NCI-H460 (cell line): ENCODE measurements around the gene NFX1. TPM values are rescaled to one million over a fixed set of nuclear protein-coding genes. Genes with fewer than 3 reads are reported as not detected.

Source experiments
- DNase-seq: peaks from one replicate; pipeline ENCODE4 v3.0.0-alpha.2; 2016; ENCODE audit warnings: low read depth; ENCODE audit errors: extremely low read depth
- polyA plus RNA-seq: library from polyadenylated mRNA; depleted of rRNA; stranded (reverse); fragments of >200 nt; gene quantifications from 2 replicates; pipeline ENCODE4 v1.2.3, GENCODE V29; 2014; cell fraction: nucleus; rRNA removed
- total RNA-seq: library from RNA; depleted of rRNA; stranded (reverse); fragments of >200 nt; shearing (Covaris generic); gene quantifications from 2 replicates; pipeline ENCODE4 v1.2.3, GENCODE V29; 2014; rRNA removed

Gene NFX1
- total RNA-seq: 17.8 and 21.0 TPM in 2 replicates
- 23.4 and 27.7 TPM in 2 replicates for polyA plus RNA-seq

- peak; percentile 95 for DNase-seq
Measured at GRCh38 chr9:33290247-33291030, at the start of gene NFX1. TSS of gene NFX1 (plus strand) at chr9:33290516. CDS start at chr9:33290573, 57 bp downstream.

- no peak for DNase-seq
Measured at GRCh38 chr9:33241298-33241697, 49.0 kb upstream of the NFX1 start.

DNA sequence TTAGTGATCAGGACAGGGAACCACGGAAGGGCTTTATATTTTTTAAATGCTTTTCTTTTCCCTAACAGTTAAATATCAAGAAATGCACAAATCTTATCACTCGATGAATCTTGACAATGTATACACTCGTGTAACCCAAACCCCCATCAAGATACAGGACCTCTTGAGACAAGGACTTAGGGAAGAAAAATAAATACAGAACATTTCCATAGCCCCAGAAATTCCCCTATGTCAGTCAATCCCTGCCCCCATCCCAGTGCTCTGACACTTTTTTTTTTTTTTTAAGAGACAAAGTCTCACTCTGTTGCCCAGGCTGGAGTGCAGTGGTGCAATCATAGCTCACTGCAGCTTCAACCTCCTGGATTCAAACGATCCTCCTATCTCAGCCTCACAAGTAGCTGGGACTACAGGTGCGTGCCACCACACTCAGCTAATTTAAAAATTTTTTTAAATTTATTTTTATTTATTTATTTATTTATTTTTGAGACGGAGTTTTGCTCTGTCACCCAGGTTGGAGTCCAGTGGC is 47.6 kb upstream of the NFX1 start:
- no peak for DNase-seq

- DNase-seq: no peak
Measured at GRCh38 chr9:33244137-33244784, 46.1 kb upstream of the NFX1 start.

DNA sequence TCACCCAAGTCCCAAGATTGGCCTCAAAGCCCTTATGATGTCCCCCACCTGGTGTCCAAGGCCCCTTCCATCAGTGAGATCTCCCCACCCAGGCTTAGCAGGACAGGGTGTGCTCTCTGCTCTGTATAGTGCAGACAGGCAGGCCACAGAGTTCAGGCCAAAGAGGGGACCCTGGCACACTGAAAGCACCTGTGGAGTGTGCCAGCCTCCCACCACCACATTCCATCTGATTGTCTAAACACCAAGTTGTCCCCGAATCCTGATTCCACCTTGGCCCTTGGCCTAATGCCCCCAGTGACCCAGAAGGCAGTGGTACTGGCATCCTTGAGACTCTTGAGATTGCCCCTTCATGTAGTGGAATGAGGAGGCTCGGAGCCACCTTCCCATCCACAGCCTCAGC is 45.0 kb upstream of the NFX1 start:
- DNase-seq: no peak

DNA sequence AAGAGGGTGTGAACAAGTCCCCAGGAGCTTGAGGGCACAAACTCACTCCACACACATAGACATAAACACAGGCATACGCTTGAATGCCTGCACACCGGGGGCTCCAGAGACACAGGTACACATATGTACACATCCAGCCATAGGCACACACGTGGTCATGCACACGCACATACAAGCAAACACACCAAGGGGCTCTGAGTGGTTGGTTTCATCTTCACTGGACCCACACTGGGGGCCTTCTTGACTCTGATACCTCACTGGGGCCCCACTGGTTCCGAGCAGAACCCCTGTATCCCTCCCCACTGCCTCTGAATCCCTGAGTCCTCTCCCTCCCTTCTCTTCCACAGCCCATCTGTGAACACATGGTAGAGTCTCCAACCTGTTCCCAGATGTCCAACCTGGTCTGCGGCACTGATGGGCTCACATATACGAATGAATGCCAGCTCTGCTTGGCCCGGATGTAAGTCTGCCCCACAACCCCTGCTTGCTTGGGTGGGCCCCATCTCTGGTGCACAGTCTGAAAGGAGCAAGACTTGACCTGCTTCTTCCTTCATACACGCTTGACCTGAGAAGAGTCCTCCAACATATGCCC is 44.0 kb upstream of the NFX1 start:
- no peak for DNase-seq

- no peak for DNase-seq
Measured at GRCh38 chr9:33248606-33249005, 41.7 kb upstream of the NFX1 start.

DNA sequence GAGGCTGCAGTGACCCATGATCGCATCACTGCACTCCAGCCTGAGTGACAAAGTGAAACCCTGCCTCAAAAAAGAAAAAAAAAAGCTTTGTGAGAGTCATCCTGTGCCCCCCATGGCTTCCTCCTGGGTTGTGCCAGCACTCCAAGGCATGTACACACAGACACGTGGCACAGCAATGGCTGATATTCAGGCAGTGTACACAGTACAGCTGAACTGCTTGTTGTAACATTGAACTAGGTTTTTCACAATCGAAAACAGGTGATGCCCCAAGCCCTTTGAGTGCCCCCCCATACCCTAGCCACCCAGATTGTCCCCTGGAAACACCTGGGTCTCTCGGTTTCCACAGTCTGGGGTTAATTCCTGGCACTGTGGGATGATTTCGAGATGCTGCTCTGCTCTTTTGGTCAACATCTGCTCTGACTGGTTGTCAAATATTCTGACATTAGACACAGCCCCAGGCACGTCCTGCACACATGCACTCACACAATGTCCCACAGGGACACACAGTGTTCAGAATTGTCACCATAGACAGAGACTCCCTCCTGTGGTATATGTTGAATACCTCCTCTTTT is 41.1 kb upstream of the NFX1 start:
- DNase-seq: no peak

DNA sequence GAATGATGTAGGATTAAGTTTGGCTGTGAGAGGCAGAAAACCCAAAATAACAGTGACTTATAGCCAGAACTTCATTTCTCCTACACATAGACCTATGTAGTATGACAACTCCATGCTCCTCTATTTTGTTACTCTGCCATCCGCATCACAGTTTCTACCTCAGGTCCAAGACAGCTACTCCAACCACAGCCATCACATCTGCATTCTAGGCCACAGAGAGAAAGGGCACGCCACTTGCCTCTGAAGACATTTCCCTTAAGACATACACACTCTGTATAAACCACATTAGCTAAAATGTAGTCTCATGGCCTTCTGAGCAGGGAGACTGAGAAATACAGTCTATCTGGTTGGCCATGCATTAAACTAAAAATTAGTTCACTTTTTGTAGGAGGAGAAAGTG is 40.3 kb upstream of the NFX1 start:
- no peak for DNase-seq

GRCh38 chr9:33250458-33250995 is 39.8 kb upstream of the NFX1 start:
- DNase-seq: no peak

DNA sequence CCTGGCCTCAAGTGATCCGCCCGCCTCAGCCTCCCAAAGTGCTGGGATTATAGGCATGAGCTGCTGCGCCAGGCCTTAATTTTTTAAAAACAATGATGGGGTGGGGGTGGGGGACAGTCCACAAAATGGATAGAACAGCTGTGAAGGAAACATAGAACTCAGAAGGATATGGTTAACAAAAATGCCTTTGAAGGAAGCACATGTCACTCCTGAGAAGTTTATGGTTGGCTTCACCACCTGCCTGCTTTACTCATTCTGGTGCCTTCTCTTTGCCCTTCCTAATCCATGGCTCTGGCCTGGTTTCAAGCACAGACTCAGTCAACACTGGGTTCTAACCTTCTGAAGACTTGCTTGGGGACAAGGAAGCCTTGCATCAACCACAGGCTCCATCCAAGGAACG is 36.1 kb upstream of the NFX1 start:
- DNase-seq: no peak

DNA sequence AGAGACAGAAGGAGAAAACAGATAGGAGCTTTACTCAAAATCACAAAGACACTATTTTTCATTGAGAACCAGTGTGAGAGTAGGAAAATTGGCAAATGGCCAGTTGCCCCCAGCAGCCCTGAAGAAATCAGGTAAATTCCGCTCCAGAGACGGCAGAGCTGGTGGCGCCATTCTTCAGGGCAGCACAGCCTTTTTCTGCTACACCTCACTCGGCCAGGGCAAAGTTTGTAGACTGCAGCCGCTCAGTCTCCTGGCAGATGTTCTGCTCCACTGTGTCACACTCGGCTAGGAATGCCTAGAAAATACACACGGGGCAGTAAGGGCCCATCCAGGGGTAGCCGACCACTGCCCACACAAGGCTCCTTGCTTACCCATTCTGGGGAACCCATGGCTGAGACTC is 35.3 kb upstream of the NFX1 start:
- DNase-seq: no peak

- no peak for DNase-seq
Measured at GRCh38 chr9:33255471-33255870, 34.8 kb upstream of the NFX1 start.

DNA sequence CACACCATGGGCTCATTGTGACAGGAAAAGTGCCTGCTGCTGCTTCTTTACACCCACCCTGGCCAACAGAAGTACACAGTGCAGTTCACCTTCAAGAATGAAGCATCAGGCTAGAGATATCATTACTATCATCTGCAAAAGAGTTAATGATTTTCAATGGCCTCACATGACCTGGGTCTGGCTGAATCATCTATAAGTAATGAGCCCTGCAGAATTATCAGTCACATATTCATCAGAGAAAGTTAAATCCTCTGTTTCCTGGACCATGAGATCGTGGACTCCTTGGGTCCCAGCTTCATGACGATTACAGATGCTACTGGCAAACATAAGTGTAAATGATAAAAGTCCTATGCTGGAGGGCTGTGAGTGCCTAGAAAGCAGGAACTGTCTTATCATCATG is 34.1 kb upstream of the NFX1 start:
- no peak for DNase-seq

DNA sequence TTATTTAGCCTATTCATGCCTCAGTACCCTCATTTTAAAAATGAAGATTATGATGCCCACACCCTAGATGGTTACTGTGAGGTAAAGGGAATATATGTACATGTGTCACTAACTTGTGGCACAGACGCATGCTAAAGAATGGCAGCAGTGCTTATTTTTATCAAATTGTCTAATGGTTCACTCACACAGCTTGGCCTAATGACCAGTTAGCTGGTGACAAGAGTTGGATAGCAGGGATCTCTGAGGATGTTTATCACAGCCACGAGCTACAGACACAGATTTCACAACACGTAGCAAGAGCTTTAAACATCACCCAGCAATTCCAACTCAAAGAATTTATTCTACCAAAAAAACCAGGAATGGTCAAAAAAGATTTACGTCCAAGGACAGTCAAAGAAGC is 33.0 kb upstream of the NFX1 start:
- DNase-seq: no peak

- DNase-seq: no peak
Measured at GRCh38 chr9:33260372-33260771, 29.9 kb upstream of the NFX1 start.

- no peak for DNase-seq
Measured at GRCh38 chr9:33263131-33264002, 26.9 kb upstream of the NFX1 start.

DNA sequence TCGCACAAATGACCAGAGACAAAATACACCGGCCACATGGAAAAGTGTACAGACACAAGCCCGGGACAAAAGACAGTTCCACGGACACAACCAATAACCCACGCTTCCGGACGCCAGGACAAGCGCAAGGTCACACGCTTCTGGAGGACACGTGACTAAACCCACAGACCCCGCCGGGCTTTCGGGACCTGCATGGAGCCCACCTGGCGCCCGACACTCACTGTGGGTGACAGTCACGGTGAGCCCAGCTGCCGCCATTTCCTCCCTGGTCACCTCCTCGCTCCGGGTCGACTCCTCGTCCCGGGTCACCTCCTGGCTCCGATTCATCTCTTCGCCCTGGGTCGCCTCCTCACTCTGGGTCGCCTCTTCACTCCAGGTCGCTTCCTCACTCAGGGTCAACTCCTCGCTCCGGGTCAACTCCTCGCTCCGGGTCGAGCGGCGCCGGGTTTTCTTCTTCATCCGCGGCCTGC is 26.3 kb upstream of the NFX1 start:
- DNase-seq: no peak

- peak; percentile 98 for DNase-seq
Measured at GRCh38 chr9:33264473-33265177, 25.7 kb upstream of the NFX1 start, which contains the start of the genes BAG1 and CHMP5. TSS of gene BAG1 (minus strand) at chr9:33264708. TSS of gene CHMP5 (plus strand) at chr9:33265049. CDS start at chr9:33265079, 30 bp downstream.
